Stimulated activated CD8-positive, alpha-beta memory T cell treated with anti-CD3 and anti-CD28 coated beads, Interleukin-12 subunit alpha, Interleukin-12 subunit beta, amount 100 ng/mL, for 4 hours (primary cell): ENCODE measurements around the gene IRX4.

Source experiments
- DNase-seq: peaks from one replicate; pipeline ENCODE4 v3.0.0-alpha.2; 2020; ENCODE audit warnings: low read depth

IRX4 gene

DNA sequence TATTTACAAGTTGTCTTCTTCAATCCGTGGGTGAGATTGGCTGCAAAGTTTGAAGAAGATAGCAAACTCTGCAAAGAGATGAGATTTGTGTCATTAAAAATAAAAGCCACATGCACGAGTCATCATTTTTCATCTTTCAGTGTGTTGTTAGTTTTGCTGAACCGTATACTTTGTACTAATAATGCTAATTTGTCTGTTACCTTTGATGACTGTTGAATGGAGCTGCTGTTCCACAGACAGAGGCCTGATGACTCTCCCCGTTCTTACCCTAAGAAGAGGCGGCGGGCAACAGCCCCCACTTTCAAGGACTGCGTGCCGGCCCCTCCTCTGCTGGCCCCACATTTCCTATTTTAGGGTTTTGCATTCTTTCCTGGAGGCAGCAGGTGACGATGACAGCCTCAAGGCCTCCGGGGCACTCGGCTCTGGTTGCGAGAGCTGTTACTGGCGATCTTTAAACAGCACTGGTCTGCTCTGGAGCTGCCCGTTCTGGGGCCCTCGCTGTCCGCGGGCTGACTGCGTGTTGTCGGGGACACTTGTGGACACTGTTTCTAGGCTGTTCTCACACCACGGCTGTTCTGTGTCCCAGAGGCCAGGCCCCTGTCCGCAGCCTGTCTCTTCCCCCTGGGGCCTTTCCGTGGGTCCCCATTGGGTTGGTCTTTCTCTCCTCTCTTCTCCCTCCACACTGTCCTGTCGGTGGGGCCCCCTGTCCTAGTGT, 46.4 kb downstream of the IRX4 start:
- no peak for DNase-seq

DNA sequence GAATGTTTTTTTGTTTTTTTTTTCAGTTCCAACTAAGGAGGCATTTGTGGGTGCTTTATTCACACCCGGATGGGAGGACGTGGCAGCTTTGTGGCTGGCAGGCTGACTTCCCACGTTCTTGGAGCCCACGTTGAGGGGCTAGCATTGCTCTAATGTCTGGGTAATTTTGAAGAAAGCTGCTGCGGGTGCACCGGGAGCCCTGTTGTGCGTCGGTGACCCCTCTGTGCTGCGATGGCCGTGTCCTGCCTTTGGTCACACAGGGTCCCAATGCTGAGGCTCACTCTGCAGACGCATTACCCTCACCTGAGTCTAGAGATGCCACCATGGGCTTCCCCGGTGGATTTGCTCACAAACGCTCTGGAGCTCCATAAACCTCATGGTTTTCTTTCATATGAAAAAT, 47.3 kb downstream of the IRX4 start:
- no peak for DNase-seq

DNA sequence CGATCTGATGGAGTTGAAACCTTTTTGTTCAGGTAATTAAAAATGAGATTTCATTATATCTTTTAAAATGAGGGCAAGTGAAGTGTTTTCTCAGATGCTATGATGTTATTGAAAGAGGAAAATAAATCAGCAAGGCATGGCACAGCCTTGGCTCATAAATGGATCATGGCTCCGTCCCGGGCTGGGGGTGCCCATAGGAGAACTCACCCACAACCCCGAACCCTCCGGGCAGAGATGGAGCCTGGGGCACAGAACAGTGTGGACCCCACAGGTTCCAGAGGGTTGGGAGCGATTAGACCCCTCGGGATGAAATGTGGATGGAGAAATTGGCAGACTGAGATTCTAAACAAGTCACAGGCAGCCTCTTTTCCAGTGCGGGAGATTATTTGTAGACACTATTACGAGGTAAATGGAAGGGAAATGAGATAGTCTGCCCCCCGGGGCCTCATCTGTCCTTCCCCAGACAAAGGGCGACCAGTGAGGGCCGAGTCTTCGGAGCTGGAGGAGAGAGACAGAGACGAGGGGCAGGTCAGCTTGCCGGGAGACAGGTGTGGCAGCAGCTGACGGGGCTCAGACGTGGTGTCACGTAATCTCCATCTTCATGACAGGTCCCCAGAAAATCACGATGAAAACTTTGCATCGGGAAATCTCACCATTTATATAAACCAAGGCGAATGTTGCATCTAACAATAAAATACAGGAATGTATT, 47.9 kb downstream of the IRX4 start:
- no peak for DNase-seq

DNA sequence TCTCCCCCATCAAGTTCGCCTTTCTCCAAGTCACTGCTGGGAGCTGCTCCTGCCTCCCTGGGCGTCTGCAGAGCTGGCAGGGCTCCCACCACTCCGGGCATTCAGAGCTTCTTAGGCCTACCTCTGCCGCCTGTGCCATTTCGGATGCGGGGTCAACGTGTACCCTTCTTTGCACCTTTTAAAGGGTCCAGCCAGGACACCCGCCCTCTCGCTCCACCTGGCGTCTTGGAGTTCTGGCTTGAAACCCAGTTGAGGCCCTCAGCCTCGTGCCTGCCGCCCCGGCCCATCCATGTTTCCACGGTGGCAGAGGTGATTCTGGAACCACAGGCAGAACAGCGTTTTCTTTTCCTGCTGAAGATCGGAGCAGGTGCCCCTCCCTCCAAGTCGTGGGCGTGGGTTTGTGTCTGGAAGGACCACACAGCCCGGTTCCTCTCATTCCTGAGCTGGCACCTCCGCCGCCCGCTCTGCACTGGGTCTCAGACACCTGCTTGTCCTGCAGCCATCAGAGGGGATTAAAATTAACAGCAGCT, 48.6 kb downstream of the IRX4 start:
- no peak for DNase-seq

DNA sequence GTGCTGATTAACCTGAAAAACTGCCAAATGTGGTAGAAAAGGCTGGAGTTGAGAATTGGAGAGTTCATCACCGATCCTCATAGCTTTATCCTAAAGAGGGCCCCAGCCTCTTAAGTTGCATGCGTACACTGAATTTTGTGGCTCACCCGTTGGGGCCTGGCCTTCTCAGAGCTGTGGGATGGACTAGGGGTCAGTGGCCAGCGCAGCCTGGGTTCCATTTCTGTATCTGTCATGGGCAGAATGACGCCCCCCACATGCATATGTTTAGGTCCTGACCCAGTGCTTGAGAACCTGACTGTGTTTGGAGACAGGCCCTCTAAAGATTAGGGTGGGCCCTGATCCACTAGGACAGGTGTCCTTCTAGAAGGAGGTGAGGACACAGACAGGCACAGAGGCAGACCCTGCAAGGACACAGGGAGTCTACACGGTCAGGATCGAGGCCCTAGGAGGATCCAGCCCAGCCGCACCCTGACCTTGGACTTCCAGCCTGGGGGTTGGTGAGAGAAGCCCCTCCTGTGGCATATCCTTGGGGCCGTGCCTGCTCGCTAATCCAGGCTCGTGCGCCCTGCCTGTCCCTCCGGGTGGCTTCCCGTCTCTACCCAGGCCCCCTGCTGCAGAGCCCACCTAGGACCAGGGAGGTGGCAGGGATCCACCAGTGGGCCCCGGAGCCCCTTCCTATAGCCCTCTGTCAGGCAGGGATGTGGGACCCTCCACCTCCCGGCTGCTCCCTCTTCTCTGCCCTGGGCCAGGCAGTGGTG, 49.3 kb downstream of the IRX4 start:
- no peak for DNase-seq

DNA sequence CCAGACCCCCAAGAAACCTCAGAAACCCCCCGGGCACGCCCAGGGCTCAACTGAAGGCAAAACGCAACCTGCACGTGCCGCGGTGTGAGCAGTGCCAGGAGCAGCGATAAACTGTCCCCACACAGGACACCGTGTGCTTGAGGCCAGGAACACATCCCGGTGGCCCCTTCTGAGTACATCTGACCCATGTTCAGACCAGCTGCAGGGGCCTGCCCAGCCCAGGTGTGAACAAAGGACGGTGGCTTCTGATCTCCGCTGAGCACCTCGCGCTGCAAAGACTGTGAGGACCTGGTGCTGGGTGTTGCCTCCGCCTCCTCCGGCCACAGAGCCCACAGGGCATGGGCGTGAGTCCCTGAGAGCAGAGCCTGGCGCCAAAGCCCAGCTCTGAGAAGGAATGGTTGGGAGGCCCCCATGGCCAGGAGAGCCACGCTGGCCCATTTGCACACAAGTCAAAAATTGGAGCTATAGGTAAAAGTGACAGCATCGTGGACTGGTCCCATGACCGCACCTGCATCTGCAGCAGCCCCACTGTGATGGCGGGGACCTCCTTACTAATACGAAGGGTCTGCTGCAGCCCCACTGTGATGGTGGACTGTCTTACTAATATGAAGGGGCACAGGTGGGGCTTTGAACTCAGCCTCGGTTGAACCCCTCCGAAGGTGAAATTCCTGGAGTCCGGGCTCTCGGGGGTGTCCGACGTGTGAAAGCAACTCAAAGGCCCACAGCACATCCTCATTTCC, 50.0 kb downstream of the IRX4 start:
- no peak for DNase-seq

DNA sequence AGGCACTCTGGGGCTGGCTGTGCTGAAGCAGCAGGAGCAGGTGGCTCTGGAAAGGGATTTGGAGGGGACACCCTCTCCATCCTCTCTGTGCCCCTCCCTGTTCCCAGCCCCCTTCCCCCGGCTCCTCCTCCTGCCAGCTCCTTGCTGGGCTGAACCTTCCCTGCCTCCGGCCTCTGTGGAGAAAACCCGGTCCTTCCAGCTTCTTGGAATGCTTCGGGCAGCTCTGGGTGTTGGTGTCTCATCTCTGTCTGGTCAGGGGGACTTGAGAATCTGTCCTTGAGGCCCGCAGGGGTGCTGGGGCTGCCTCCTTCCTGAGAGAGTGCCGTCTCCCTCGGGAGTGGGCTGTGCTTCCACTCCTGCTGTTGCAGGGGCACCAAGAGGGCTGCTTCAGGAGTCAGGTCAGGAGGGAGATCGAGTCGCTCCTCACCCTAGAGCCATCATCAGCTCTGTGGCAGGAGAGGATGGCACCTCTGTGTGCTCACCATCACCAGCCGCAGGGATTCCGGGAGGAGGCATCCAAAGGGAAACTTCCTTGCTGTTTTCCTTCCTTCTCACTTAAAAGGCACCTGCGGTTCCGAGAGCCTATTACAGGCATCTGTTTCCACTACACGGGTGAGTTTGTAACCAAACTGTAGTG, 50.9 kb downstream of the IRX4 start:
- DNase-seq: no peak

DNA sequence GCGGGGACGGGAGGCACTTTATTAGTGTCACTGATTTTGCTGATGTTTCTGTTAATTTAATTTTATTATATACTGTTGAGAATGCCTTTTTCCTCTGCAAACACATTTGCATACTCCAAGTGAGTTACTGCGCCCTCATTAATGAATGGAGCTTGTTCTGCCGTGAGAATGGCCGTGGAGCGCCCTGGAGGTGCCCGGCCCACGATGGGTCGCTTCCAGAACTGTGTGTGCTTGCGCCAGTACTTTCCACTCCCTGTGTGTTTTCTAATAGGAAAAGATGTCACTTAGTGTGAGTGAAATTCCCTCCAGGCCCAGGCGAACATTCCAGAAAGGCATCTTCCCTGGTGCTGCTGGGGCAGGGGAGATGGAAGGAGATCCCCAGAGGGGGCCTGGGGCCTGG, 51.5 kb downstream of the IRX4 start:
- DNase-seq: no peak

DNA sequence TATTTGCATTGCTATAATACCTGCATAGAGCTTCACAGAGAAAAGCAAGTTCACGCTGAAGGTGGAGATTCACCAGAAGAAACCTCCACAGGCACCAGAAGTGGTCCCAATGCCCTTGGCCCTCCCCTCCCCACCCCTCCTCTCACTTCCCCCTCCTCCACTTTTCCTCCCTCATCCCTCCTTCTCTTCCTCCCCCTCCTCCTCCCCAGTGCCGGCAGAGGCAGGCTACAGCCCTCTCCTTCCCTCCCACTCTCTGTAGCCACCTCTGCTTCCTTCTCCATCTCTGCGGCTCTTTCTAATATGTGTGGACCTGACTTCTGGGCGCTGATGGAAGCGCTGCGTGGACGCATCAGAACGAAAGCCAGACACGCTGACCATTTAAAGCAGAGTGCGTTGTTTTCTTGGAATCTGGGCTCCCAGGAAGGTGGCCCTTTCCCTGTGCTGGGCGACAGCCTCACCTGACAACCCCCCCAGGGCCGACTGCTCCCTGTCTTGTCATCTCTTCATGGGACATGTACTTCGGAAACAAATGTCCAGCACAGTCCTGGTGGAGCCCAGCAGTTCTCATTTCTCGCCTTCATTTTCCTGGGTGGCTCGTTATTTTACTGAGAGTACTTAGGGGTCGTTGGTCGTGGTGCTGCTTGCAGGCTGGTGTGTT, 52.0 kb downstream of the IRX4 start:
- DNase-seq: no peak

DNA sequence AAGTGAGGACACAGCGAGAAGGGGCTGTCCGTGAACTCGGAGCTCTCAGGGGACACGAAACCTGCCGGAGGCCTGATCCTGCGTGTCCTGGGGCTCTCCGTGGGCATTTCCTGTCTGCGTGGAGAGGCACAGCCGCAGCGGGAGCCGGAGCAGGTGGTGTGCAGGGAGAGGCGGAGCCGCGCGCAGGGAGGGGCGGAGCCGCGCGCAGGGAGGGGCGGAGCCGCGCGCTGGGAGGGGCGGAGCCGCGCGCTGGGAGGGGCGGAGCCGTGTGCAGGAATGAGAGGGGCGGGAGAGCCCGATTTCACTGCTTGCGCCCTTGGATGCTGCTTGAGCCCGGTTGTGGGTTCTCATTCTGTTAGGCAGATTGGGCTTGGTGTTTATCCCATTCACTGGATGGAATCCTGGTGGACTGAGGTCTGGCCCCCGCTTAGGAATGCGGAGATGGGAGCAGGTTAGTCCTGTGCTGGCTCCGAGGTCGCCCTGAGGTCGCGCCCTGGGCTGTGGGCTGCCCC, 54.8 kb downstream of the IRX4 start:
- no peak for DNase-seq
